Measurements from ENCODE around the gene BEAN1.

The BEAN1 gene

GRCh38 chr16:66477028-66477515 lies 50.0 kb downstream of the BEAN1 start:
- no peak overlapping the region for H3K4me2 ChIP-seq (ENCODE audit: low read length)
- H3K27me3 ChIP-seq (ENCODE audit: control insufficient read depth, low read length): peaks cover 3% of the 10 kb centered on the region; the same call in 1 of the 2 replicates
- no peak for TF ChIP-seq CTCF (IDR thresholded peaks at IDR 0.05; ENCODE audit: low read depth, low read length, poor library complexity, severe bottlenecking)
- TF ChIP-seq EZH2phosphoT487 (IDR thresholded peaks at IDR 0.05; ENCODE audit: borderline replicate concordance, low read length): no peak
- H3K79me2 ChIP-seq (ENCODE audit: control insufficient read depth, low read length): no peaks in the 10 kb centered on the region
- H3K36me3 ChIP-seq (ENCODE audit: control insufficient read depth, low read length): no peaks in the 10 kb centered on the region
- no peaks in the 10 kb centered on the region for H3K9me2 ChIP-seq (replicated peaks; ENCODE audit: control insufficient read depth, low read length)
- H4K20me1 ChIP-seq (ENCODE audit: control insufficient read depth, insufficient read depth, low read depth, low read length): no peaks in the 10 kb centered on the region
- H3K4me3 ChIP-seq (ENCODE audit: low read length): no peak overlapping the region
- H3K27ac ChIP-seq (ENCODE audit: low read depth, low read length): no peak overlapping the region
- H3K4me1 ChIP-seq (ENCODE audit: control insufficient read depth, low read length): peaks cover 19% of the 10 kb centered on the region
- no peaks in the 10 kb centered on the region for H3K9me3 ChIP-seq (ENCODE audit: control insufficient read depth, insufficient read depth, low read length)
- H3F3A ChIP-seq (ENCODE audit: control insufficient read depth, insufficient read depth): peaks cover 2% of the 10 kb centered on the region; the same call in 1 of the 2 replicates

DNA sequence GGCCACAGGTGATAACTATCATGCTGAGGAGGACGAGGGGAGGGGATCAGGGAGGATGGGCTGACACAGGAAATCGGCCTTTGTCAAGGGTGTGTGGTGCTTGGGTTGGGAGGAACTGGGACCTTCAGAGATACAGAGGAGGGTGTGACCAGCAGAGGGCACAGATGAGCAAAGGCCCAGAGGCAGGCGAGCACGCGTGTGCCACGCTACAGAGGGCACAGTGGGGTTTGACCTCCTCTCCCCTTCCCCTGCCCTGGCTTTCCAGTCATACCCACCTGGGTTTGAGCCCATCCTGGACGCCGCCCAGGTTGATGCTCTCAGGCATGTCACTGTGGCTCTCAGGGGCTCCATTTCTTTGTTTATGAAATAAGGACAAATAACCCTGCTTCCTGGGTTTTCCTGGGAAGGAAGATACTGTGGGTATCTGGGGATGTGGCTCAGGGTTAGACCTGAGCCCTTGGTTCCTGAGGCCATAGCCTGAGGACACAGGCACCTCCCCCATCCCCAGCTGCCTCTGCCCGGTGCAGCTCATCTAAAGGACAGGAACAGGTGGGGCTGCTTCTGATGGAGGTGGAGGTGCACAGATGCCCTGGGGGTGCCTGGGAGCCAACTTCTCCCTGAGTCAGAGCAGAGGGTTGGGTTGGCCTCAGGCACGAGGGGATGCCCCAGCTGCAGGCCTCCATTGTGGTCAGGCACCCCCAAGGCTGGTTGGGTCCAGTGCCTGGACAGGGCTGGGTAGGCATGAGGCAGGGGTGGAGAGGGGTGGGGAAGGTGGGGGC lies 51.8 kb downstream of the BEAN1 start:
- no peaks in the 10 kb centered on the region for H3K79me2 ChIP-seq (ENCODE audit: control insufficient read depth, low read length)
- peaks cover 2% of the 10 kb centered on the region; the same call in 1 of the 2 replicates for H3F3A ChIP-seq (ENCODE audit: control insufficient read depth, insufficient read depth)
- peak overlapping the region; percentile 38 for H3K4me2 ChIP-seq (ENCODE audit: low read length)
- no peaks in the 10 kb centered on the region for H3K9me2 ChIP-seq (replicated peaks; ENCODE audit: control insufficient read depth, low read length)
- H3K27ac ChIP-seq (ENCODE audit: low read depth, low read length): no peak overlapping the region
- no peaks in the 10 kb centered on the region for H3K36me3 ChIP-seq (ENCODE audit: control insufficient read depth, low read length)
- H3K4me3 ChIP-seq (ENCODE audit: low read length): no peak overlapping the region
- no peak for TF ChIP-seq EZH2phosphoT487 (IDR thresholded peaks at IDR 0.05; ENCODE audit: borderline replicate concordance, low read length)
- TF ChIP-seq CTCF (IDR thresholded peaks at IDR 0.05; ENCODE audit: low read depth, low read length, poor library complexity, severe bottlenecking): peak; percentile 91
- H4K20me1 ChIP-seq (ENCODE audit: control insufficient read depth, insufficient read depth, low read depth, low read length): peaks cover under 1% of the 10 kb centered on the region; the same call in 1 of the 2 replicates
- no peaks in the 10 kb centered on the region for H3K9me3 ChIP-seq (ENCODE audit: control insufficient read depth, insufficient read depth, low read length)
- H3K27me3 ChIP-seq (ENCODE audit: control insufficient read depth, low read length): peaks cover 3% of the 10 kb centered on the region; the same call in 1 of the 2 replicates
- peaks cover 19% of the 10 kb centered on the region for H3K4me1 ChIP-seq (ENCODE audit: control insufficient read depth, low read length)

- Histone ChIP-seq H3K27me3 (ENCODE audit: control insufficient read depth, low read length) (peaks cover 3% of the 10 kb centered on the region; the same call in 1 of the 2 replicates), H3K4me1 (ENCODE audit: control insufficient read depth, low read length) (peaks cover 17% of the 10 kb centered on the region)
These were observed 52.7 kb downstream of the BEAN1 start for GRCh38 chr16:66479661-66480264.

More at GRCh38 chr16:66479661-66480264, 52.7 kb downstream of the BEAN1 start:
- Histone ChIP-seq H3K79me2 (ENCODE audit: control insufficient read depth, low read length) (no peaks in the 10 kb centered on the region), H4K20me1 (ENCODE audit: control insufficient read depth, insufficient read depth, low read depth, low read length) (peaks cover 5% of the 10 kb centered on the region; the same call in 1 of the 2 replicates), H3K4me2 (ENCODE audit: low read length) (no peak overlapping the region), H3K4me3 (ENCODE audit: low read length) (no peak overlapping the region), H3F3A (ENCODE audit: control insufficient read depth, insufficient read depth) (peaks cover under 1% of the 10 kb centered on the region; the same call in 1 of the 2 replicates), H3K36me3 (ENCODE audit: control insufficient read depth, low read length) (no peaks in the 10 kb centered on the region), H3K9me3 (ENCODE audit: control insufficient read depth, insufficient read depth, low read length) (no peaks in the 10 kb centered on the region), H3K27ac (ENCODE audit: low read depth, low read length) (no peak overlapping the region), H3K9me2 (replicated peaks; ENCODE audit: control insufficient read depth, low read length) (no peaks in the 10 kb centered on the region)
- TF ChIP-seq CTCF (IDR thresholded peaks at IDR 0.05; ENCODE audit: low read depth, low read length, poor library complexity, severe bottlenecking) (no peak), EZH2phosphoT487 (IDR thresholded peaks at IDR 0.05; ENCODE audit: borderline replicate concordance, low read length) (no peak)

All from DOHH2 (cell line).